OCI-LY7 (cell line): ENCODE data around the gene MEF2C. TPM values are rescaled to one million over a fixed set of nuclear protein-coding genes. Genes with fewer than 3 reads are reported as not detected.

ENCODE experiments used
- BruUV-seq: library from RNA; stranded (reverse); fragments of 400-500 nt; replicated peaks from 2 replicates; lab custom pipeline; 2021; lab: Mats Ljungman, UMichigan
- CTCF ChIA-PET: fragments of 300-600 bp; sonication (Branson Sonifier 250); formaldehyde crosslinking; loops from one replicate; lab custom pipeline; 2022; ENCODE audit warnings: antibody characterized with exemption; ENCODE audit not compliant: unreplicated experiment; lab: Charles Lee
- POLR2A ChIA-PET: fragments of 300-600 bp; sonication (Branson Sonifier 250); formaldehyde crosslinking; loops from one replicate; lab custom pipeline; 2022; ENCODE audit warnings: antibody characterized with exemption; lab: Charles Lee
- DNase-seq: peaks from one replicate; pipeline ENCODE4 v3.0.0-alpha.2; 2015; ENCODE audit warnings: low spot score
- H2AFZ ChIP-seq: fragments of 200-600 bp; sonication (generic), shearing (Covaris generic); 2 replicates; pipeline ENCODE4 v1.6.1; 2014; ENCODE audit warnings: mild to moderate bottlenecking, antibody characterized with exemption, low read length, moderate library complexity
- H3K27ac ChIP-seq: fragments of 200-600 bp; sonication (generic); 2 replicates; pipeline ENCODE4 v1.5.1; 2014; ENCODE audit warnings: mixed run types, low read depth, mild to moderate bottlenecking, moderate library complexity, low read length, inconsistent platforms; ENCODE audit not compliant: poor library complexity, severe bottlenecking
- H3K36me3 ChIP-seq: fragments of 200-600 bp; sonication (generic); 2 replicates; pipeline ENCODE4 v1.6.1; 2014; ENCODE audit warnings: mild to moderate bottlenecking, antibody characterized with exemption, low read length, moderate library complexity, mixed read lengths; ENCODE audit not compliant: insufficient read depth
- H3K4me1 ChIP-seq: fragments of 200-600 bp; sonication (generic); 2 replicates; pipeline ENCODE4 v1.5.1; 2014; ENCODE audit warnings: mild to moderate bottlenecking, low read length; ENCODE audit not compliant: insufficient read depth, poor library complexity, severe bottlenecking
- H3K4me2 ChIP-seq: fragments of 200-600 bp; sonication (generic); 2 replicates; pipeline ENCODE4 v1.6.1; 2014; ENCODE audit warnings: mild to moderate bottlenecking, low read length
- H3K4me3 ChIP-seq: fragments of 200-600 bp; sonication (generic); 2 replicates; pipeline ENCODE4 v1.5.1; 2014; ENCODE audit warnings: mild to moderate bottlenecking, low read depth, low read length; ENCODE audit not compliant: poor library complexity, severe bottlenecking
- H3K79me2 ChIP-seq: fragments of 200-600 bp; sonication (generic); 2 replicates; pipeline ENCODE4 v1.6.1; 2016; ENCODE audit warnings: low read depth, mild to moderate bottlenecking, low read length, moderate library complexity, mixed read lengths; ENCODE audit not compliant: insufficient read depth
- H3K9me2 ChIP-seq: fragments of 200-600 bp; sonication (generic); 2 replicates; pipeline ENCODE4 v1.6.1; 2016; ENCODE audit warnings: mild to moderate bottlenecking, low read length, mixed read lengths; ENCODE audit not compliant: insufficient read depth
- H3K9me3 ChIP-seq: fragments of 200-600 bp; sonication (generic); 2 replicates; pipeline ENCODE4 v1.6.1; 2014; ENCODE audit warnings: mild to moderate bottlenecking, mixed run types, low read length, mixed read lengths
- H4K20me1 ChIP-seq: fragments of 200-600 bp; sonication (generic); 2 replicates; pipeline ENCODE4 v1.6.1; 2014; ENCODE audit warnings: mild to moderate bottlenecking, antibody characterized with exemption, low read length, moderate library complexity, mixed read lengths; ENCODE audit not compliant: insufficient read depth
- EZH2phosphoT487 ChIP-seq: fragments of 200-600 bp; sonication (generic); IDR thresholded peaks from 2 replicates; pipeline ENCODE4 v1.6.1; 2018; ENCODE audit warnings: low read depth, borderline replicate concordance, mild to moderate bottlenecking, mixed run types, antibody characterized with exemption, low read length, moderate library complexity, mixed read lengths
- intact Hi-C: fragments of 100-400 bp; cut with micrococcal nuclease; formaldehyde crosslinking; loops from one replicate; pipeline ENCODE4 v1.10.0; 2022; ENCODE audit not compliant: unreplicated experiment
- total RNA-seq, 2 experiments: library from RNA; depleted of rRNA in 1 of 2; stranded (reverse); fragments of >200 nt in 1 of 2; shearing (Covaris generic) in 1 of 2; gene quantifications; 2 replicates each; pipeline ENCODE4 v1.2.3, GENCODE V29; 2014 to 2022
- TF ChIP-seq, protein P1 (sequence below): fragments of 200-600 bp; sonication (generic); conservative IDR thresholded peaks from 2 replicates; pipeline ENCODE4 v1.5.1; 2014; ENCODE audit warnings: mild to moderate bottlenecking, antibody characterized with exemption, low read length, moderate library complexity, mixed read lengths

MEF2C gene
- total RNA-seq, 2 experiments from 2014 or later = 5.5 to 57.6 TPM

DNA sequence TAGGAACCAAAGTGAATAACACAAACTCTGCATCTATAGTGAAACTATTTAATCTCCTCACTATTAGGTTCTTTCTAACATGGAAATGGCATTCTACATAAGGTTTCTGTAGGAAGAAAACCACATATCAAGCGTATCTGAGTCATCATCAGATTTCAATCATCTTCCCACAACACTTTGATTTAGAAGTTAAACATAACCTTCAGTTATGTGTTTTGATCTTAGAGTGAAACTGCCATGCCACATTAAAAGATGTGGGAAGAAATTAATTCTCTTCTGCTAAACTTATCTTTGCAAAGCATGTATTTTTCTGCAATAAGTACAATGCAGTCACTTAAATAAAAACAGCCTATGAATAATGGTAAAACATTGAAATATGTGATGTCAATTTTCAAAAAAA is 55.0 kb downstream of the MEF2C start:
- Histone ChIP-seq H3K79me2 (peaks cover 5% of the 10 kb centered on the region; the same call in 1 of the 2 replicates), H2AFZ (no peak overlapping the region), H3K4me2 (peak overlapping the region; percentile 82), H3K4me3 (no peak overlapping the region), H4K20me1 (no peaks in the 10 kb centered on the region; the same call in 1 of the 2 replicates), H3K9me3 (no peaks in the 10 kb centered on the region), H3K4me1 (peaks cover 87% of the 10 kb centered on the region), H3K9me2 (no peaks in the 10 kb centered on the region), H3K36me3 (no peaks in the 10 kb centered on the region; the same call in 1 of the 2 replicates), H3K27ac (peak overlapping the region; percentile 78)
- intact Hi-C loops = loop anchor here (1.0 to 2.0 kb wide), 2 partner anchors 96 to 153 kb away; no protein-coding TSS in a partner anchor
- CTCF ChIA-PET = interaction anchor here (0.8 kb wide), 1 partner anchor 98 kb away, joined by 3 read pairs; no protein-coding TSS in a partner anchor
- BruUV-seq = no TSS peak
- POLR2A ChIA-PET = interaction anchor here (0.7 to 11.4 kb wide), 11 partner anchors 7 to 131 kb away, joined by 3 to 135 read pairs (median 16); partner anchors contain the start of gene MEF2C
- DNase-seq = no peak
- TF ChIP-seq, protein P1, sequence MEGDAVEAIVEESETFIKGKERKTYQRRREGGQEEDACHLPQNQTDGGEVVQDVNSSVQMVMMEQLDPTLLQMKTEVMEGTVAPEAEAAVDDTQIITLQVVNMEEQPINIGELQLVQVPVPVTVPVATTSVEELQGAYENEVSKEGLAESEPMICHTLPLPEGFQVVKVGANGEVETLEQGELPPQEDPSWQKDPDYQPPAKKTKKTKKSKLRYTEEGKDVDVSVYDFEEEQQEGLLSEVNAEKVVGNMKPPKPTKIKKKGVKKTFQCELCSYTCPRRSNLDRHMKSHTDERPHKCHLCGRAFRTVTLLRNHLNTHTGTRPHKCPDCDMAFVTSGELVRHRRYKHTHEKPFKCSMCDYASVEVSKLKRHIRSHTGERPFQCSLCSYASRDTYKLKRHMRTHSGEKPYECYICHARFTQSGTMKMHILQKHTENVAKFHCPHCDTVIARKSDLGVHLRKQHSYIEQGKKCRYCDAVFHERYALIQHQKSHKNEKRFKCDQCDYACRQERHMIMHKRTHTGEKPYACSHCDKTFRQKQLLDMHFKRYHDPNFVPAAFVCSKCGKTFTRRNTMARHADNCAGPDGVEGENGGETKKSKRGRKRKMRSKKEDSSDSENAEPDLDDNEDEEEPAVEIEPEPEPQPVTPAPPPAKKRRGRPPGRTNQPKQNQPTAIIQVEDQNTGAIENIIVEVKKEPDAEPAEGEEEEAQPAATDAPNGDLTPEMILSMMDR = no peak
- no peak for TF ChIP-seq EZH2phosphoT487

DNA sequence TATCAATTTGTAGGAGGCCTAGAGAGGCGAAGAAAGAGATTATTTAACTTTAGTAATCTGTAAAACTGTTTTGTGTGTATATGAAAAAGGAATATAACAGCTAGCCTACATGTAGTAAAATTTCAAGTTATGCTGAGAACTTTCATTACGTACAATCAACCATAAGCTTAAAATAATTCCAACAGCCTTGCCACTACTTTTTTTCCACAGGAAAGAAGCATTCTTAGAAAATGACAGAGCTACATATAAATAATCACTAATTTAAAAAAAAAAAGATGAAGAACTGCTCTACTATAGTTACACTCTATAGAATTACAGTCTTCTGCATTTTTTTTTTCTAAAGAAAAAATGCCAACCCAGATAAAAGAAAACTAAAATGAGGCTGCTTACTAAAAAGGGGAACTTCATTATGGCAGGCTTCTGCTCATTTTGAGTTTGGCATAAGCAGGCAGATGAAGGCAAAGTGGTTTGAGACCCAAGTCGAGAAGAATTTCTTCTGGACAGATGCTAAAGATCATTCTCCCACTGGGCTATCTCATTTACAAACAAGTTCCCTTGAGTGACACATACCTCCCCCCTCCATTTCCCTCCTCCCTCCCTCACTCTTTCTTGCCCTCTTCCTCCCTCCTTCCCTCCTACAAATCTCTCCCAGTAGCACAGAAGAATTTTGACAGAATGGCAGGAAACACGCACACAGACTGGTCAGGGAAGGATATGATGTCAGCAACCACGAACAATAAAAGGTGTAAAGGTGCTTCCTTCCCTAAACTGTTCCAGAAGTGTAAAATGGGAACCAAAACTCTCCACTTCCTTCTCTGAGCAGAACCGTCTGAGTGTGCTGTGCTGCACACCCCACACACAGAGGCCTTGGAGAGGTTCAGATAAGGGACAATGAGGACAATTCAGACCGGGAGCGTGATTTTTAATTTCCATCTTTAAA is 56.1 kb downstream of the MEF2C start:
- Histone ChIP-seq H3K27ac (peak overlapping the region; percentile 78), H3K4me2 (peak overlapping the region; percentile 82), H3K9me2 (no peaks in the 10 kb centered on the region), H4K20me1 (no peaks in the 10 kb centered on the region; the same call in 1 of the 2 replicates), H3K9me3 (no peaks in the 10 kb centered on the region), H3K36me3 (peaks cover 5% of the 10 kb centered on the region; the same call in 1 of the 2 replicates), H3K79me2 (peaks cover 5% of the 10 kb centered on the region; the same call in 1 of the 2 replicates), H3K4me1 (peaks cover 89% of the 10 kb centered on the region), H3K4me3 (peak overlapping the region; percentile 54), H2AFZ (no peak overlapping the region; the same call in 1 of the 2 replicates)
- intact Hi-C loops = loop anchor here (1.0 to 2.0 kb wide), 2 partner anchors 95 to 152 kb away; no protein-coding TSS in a partner anchor
- CTCF ChIA-PET = no interaction called here
- DNase-seq = peak; percentile 83
- POLR2A ChIA-PET = interaction anchor here (0.6 to 3.6 kb wide), 10 partner anchors 10 to 94 kb away, joined by 3 to 21 read pairs (median 4); partner anchors contain the start of gene MEF2C
- BruUV-seq = TSS peak; percentile 60
- TF ChIP-seq, protein P1 = no peak
- TF ChIP-seq EZH2phosphoT487 = no peak
